Measurements from ENCODE around the gene F13A1. TPM values are rescaled to one million over a fixed set of nuclear protein-coding genes. Genes with fewer than 3 reads are reported as not detected.
"Not testable (repeated sequence)": the region's sequence is repeated elsewhere in the genome, so short reads cannot be mapped to it uniquely, and the experiment has no call there.

F13A1 gene
- total RNA-seq, 2 donors from 2014 or later = 3.5 to 24.5 TPM

GRCh38 chr6:6314596-6314995, 5.9 kb downstream of the F13A1 start:
- TF ChIP-seq CTCF (IDR thresholded peaks at IDR 0.05) = no peak
- TF ChIP-seq POLR2AphosphoS5 (IDR thresholded peaks at IDR 0.05) = no peak
- no peak for TF ChIP-seq POLR2A (IDR thresholded peaks at IDR 0.05)
- Histone ChIP-seq H3K4me1 (replicated peaks) (no peaks in the 10 kb centered on the region), H3K36me3 (no peaks in the 10 kb centered on the region), H3K27ac (no peak overlapping the region), H3K9me3 (no peaks in the 10 kb centered on the region), H3K27me3 (replicated peaks; ENCODE audit: insufficient read depth) (no peaks in the 10 kb centered on the region), H3K4me3 (no peak overlapping the region)
- no peak for DNase-seq (ENCODE audit: low spot score)
- intact Hi-C loops (cut with DNase I) = no loop called here
- WGBS = 91% methylated on average over 1 of the region's 1 CpG

- H3K4me3 ChIP-seq = no peak overlapping the region
- H3K27ac ChIP-seq = no peak overlapping the region
- DNase-seq (ENCODE audit: low spot score) = no peak
- H3K9me3 ChIP-seq = no peaks in the 10 kb centered on the region
- no peaks in the 10 kb centered on the region for H3K27me3 ChIP-seq (replicated peaks; ENCODE audit: insufficient read depth)
- H3K4me1 ChIP-seq (replicated peaks) = no peaks in the 10 kb centered on the region
- TF ChIP-seq CTCF (IDR thresholded peaks at IDR 0.05) = no peak
- no peak for TF ChIP-seq POLR2A (IDR thresholded peaks at IDR 0.05)
- no peak for TF ChIP-seq POLR2AphosphoS5 (IDR thresholded peaks at IDR 0.05)
- intact Hi-C loops (cut with DNase I) = no loop called here
- no peaks in the 10 kb centered on the region for H3K36me3 ChIP-seq
- WGBS = 58% methylated on average over 6 of the region's 6 CpGs
Observed at GRCh38 chr6:6312901-6313441, 7.5 kb downstream of the F13A1 start.

GRCh38 chr6:6305575-6305974, 14.9 kb downstream of the F13A1 start:
- Histone ChIP-seq H3K27me3 (replicated peaks; ENCODE audit: insufficient read depth) (no peaks in the 10 kb centered on the region), H3K9me3 (no peaks in the 10 kb centered on the region), H3K4me1 (replicated peaks) (no peaks in the 10 kb centered on the region), H3K27ac (no peak overlapping the region), H3K36me3 (no peaks in the 10 kb centered on the region), H3K4me3 (no peak overlapping the region)
- DNase-seq (ENCODE audit: low spot score) = no peak
- intact Hi-C loops (cut with DNase I) = no loop called here
- 35% methylated on average over 4 of the region's 4 CpGs for WGBS
- TF ChIP-seq CTCF (IDR thresholded peaks at IDR 0.05) (no peak), POLR2A (IDR thresholded peaks at IDR 0.05) (no peak), POLR2AphosphoS5 (IDR thresholded peaks at IDR 0.05) (no peak)

- H3K27me3 ChIP-seq (replicated peaks; ENCODE audit: insufficient read depth); H3K27ac ChIP-seq; intact Hi-C loops (cut with DNase I); H3K9me3 ChIP-seq; DNase-seq (ENCODE audit: low spot score); H3K4me1 ChIP-seq (replicated peaks); H3K4me3 ChIP-seq; H3K36me3 ChIP-seq: not testable (repeated sequence)
- 95% methylated on average over 19 of the region's 19 CpGs for WGBS
Observed at GRCh38 chr6:6300383-6300782, 20.1 kb downstream of the F13A1 start.

GRCh38 chr6:6293317-6293716, 27.1 kb downstream of the F13A1 start:
- Histone ChIP-seq H3K4me3 (no peak overlapping the region), H3K36me3 (no peaks in the 10 kb centered on the region), H3K27ac (no peak overlapping the region), H3K4me1 (replicated peaks) (no peaks in the 10 kb centered on the region), H3K9me3 (no peaks in the 10 kb centered on the region), H3K27me3 (replicated peaks; ENCODE audit: insufficient read depth) (no peaks in the 10 kb centered on the region)
- 22% methylated on average over 3 of the region's 3 CpGs for WGBS
- intact Hi-C loops (cut with DNase I) = no loop called here
- TF ChIP-seq POLR2AphosphoS5 (IDR thresholded peaks at IDR 0.05) = no peak
- no peak for TF ChIP-seq POLR2A (IDR thresholded peaks at IDR 0.05)
- TF ChIP-seq CTCF (IDR thresholded peaks at IDR 0.05) = no peak
- DNase-seq (ENCODE audit: low spot score) = no peak
